Peyer's patch (tissue), 4 donors: ENCODE data around the gene DEXI. TPM values are rescaled to one million over a fixed set of nuclear protein-coding genes. Genes with fewer than 3 reads are reported as not detected.

ENCODE experiments used
- DNase-seq, 3 donors: peaks; one replicate each; pipeline ENCODE4 v3.0.0-alpha.2; 2017 to 2019
- H3K27ac ChIP-seq, 4 donors: fragments of 200-600 bp; sonication (generic); one replicate each; pipeline ENCODE4 v1.5.1; 2016 to 2019
- H3K27me3 ChIP-seq, 2 donors: fragments of 200-600 bp; sonication (generic); one replicate each; pipeline ENCODE4 v1.5.1; 2019
- H3K36me3 ChIP-seq, 3 donors: fragments of 200-600 bp; sonication (generic); one replicate each; pipeline ENCODE4 v1.5.1; 2016 to 2019
- H3K4me1 ChIP-seq, 4 donors: fragments of 200-600 bp; sonication (generic); one replicate each; pipeline ENCODE4 v1.5.1; 2016 to 2019
- H3K4me3 ChIP-seq, 4 donors: fragments of 200-600 bp; sonication (generic); 1 replicate in 3 of 4; 2 replicates in 1 of 4; pipeline ENCODE4 v1.5.1; 2016 to 2019; ENCODE audit warnings: mild to moderate bottlenecking in 1 of 4
- H3K9me3 ChIP-seq, 4 donors: fragments of 200-600 bp; sonication (generic); one replicate each; pipeline ENCODE4 v1.5.1; 2016 to 2019; ENCODE audit warnings: mild to moderate bottlenecking in 1 of 4
- CTCF ChIP-seq, 6 experiments: fragments of 450-650 bp in 4 of 6; fragments of 200-600 bp in 2 of 6; sonication (generic) in 1 of 6; IDR thresholded peaks; one replicate each; pipeline ENCODE4 v1.5.1; 2017 to 2019; ENCODE audit warnings: antibody characterized with exemption in 6 of 6, mild to moderate bottlenecking in 3 of 6, moderate library complexity in 1 of 6
- POLR2A ChIP-seq, 2 donors: fragments of 450-650 bp; IDR thresholded peaks; one replicate each; pipeline ENCODE4 v1.5.1; 2017; ENCODE audit warnings: antibody characterized with exemption in 2 of 2, mild to moderate bottlenecking in 2 of 2, moderate library complexity in 2 of 2
- total RNA-seq, 4 donors: library from RNA; depleted of rRNA; stranded (reverse); fragments of >200 nt; gene quantifications; one replicate each; pipeline ENCODE4 v1.1.0, GENCODE V29; 2016

The DEXI gene
- total RNA-seq, 4 donors from 2014 or later: 39.8 to 69.3 (median 60.9) TPM

- Histone ChIP-seq H3K4me1 (peaks cover 0 to 12% (median 5%) of the 10 kb centered on the region in 4 donors), H3K27ac (no peak overlapping the region), H3K27me3 (no peaks in the 10 kb centered on the region), H3K4me3 (no peak overlapping the region), H3K9me3 (no peaks in the 10 kb centered on the region), H3K36me3 (peaks cover 0 to 13% (median 0%) of the 10 kb centered on the region in 3 donors)
- no peak for DNase-seq
- no peak for TF ChIP-seq POLR2A (IDR thresholded peaks at IDR 0.05)
- no peak for TF ChIP-seq CTCF (IDR thresholded peaks at IDR 0.05)
Observed at GRCh38 chr16:10961231-10961630, 19.0 kb upstream of the DEXI start.

DNA sequence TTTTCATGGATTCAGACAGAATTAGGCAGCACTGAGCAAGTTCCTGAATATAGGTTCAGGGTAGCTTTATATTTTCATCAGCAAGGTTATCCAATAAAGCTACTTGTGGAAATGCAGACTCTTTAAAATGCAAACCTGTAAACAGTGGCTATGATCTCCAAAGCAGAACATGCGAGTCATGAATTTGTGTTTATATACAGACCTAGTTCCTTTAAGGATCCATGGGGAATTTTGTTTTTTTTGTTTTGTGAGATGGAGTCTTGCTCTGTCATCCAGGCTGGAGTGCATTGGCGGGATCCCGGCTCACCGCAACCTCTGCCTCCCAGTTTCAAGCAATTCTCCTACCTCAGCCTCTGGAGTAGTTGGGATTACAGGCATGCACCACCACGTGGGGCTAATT, 16.9 kb upstream of the DEXI start:
- no peaks in the 10 kb centered on the region for H3K27me3 ChIP-seq
- H3K4me1 ChIP-seq: peaks cover 0 to 5% (median 3%) of the 10 kb centered on the region in 4 donors
- no peak for DNase-seq
- peaks cover 0 to 13% (median 0%) of the 10 kb centered on the region in 3 donors for H3K36me3 ChIP-seq
- H3K4me3 ChIP-seq: no peak overlapping the region
- no peak overlapping the region for H3K27ac ChIP-seq
- H3K9me3 ChIP-seq: no peaks in the 10 kb centered on the region
- TF ChIP-seq CTCF (IDR thresholded peaks at IDR 0.05): no peak
- TF ChIP-seq POLR2A (IDR thresholded peaks at IDR 0.05): no peak

- Histone ChIP-seq H3K4me1 (peaks cover 0 to 11% (median 4%) of the 10 kb centered on the region in 4 donors), H3K36me3 (peaks cover 0 to 6% (median 0%) of the 10 kb centered on the region in 3 donors), H3K9me3 (no peaks in the 10 kb centered on the region), H3K27me3 (no peaks in the 10 kb centered on the region), H3K27ac (no peak overlapping the region), H3K4me3 (no peak overlapping the region)
- DNase-seq: no peak
- no peak for TF ChIP-seq CTCF (IDR thresholded peaks at IDR 0.05)
- no peak for TF ChIP-seq POLR2A (IDR thresholded peaks at IDR 0.05)
Observed at GRCh38 chr16:10957771-10958482, 15.7 kb upstream of the DEXI start.

DNA sequence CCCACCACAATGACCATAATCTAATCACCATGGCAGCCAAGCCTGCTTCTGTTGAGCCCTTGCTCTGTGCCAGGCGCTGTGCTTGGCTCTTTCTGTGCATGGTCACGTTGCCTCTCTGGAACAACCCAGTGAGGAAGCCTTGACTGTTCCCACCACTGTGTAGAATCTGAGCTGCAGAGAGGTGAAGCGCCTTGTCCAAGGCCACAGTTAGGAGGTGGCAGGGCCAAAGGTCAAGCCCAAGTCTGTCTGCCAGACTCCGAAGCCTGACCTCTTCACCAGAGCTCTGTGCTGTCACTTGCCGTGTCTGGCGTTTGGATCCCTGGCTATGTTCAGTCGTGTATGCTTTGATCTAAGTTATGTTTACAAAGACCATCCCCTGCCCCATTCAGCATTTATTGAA, 12.6 kb upstream of the DEXI start:
- peak in 1 of 3 donors; percentile 44 for DNase-seq
- TF ChIP-seq POLR2A (IDR thresholded peaks at IDR 0.05): no peak
- no peak for TF ChIP-seq CTCF (IDR thresholded peaks at IDR 0.05)

DNA sequence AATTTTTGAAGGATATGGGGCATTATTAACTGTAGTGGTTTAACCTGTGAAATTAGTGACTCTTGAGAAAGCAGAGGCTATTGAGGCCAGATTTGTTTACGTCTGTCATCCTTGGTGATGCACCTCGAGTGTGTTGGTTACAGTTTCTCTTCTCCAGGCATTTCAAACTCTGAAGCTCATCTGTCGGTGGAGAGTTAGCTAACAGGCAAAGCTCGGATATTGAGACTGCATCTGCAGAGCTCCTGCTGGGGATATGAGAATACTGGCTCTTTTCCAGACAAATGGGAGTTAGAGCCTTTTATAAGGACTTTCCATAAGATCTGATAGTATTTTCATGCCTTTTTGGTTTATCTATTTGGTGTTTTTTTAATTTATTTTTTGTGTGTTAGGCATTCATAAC, 8.8 kb upstream of the DEXI start:
- H3K27me3 ChIP-seq: no peaks in the 10 kb centered on the region
- DNase-seq: no peak
- no peak overlapping the region for H3K4me3 ChIP-seq
- H3K36me3 ChIP-seq: no peaks in the 10 kb centered on the region
- H3K27ac ChIP-seq: no peak overlapping the region
- peaks cover 0 to 22% (median 3%) of the 10 kb centered on the region in 4 donors for H3K4me1 ChIP-seq
- no peaks in the 10 kb centered on the region for H3K9me3 ChIP-seq
- TF ChIP-seq CTCF (IDR thresholded peaks at IDR 0.05) (no peak), POLR2A (IDR thresholded peaks at IDR 0.05) (no peak)

More for the DNA sequence above, 12.6 kb upstream of the DEXI start:
- Histone ChIP-seq H3K9me3 (no peaks in the 10 kb centered on the region), H3K36me3 (no peaks in the 10 kb centered on the region), H3K4me1 (peaks cover 0 to 11% (median 4%) of the 10 kb centered on the region in 4 donors), H3K27me3 (no peaks in the 10 kb centered on the region), H3K4me3 (no peak overlapping the region), H3K27ac (no peak overlapping the region)
